HL-60/S4 treated with phorbol 12-myristate 13-acetate at 8.2 ng/mL for 4 days and 3 days (cell line): Measurements from ENCODE around the gene ARHGAP9.
"Not testable (repeated sequence)": the region's sequence is repeated elsewhere in the genome, so short reads cannot be mapped to it uniquely, and the experiment has no call there.

ENCODE experiments used
- in situ Hi-C: fragments of 300-500 bp; cut with MboI; formaldehyde crosslinking; loops from 2 replicates; pipeline ENCODE4 v1.15.0; 2022; ENCODE audit warnings: low sequenced_read_pairs

ARHGAP9 gene

GRCh38 chr12:57446292-57446960, 33.2 kb downstream of the ARHGAP9 start:
- in situ Hi-C loops: no loop called here

GRCh38 chr12:57444744-57445143, 34.9 kb downstream of the ARHGAP9 start:
- in situ Hi-C loops: no loop called here

GRCh38 chr12:57444337-57444736, 35.3 kb downstream of the ARHGAP9 start:
- in situ Hi-C loops: not testable (repeated sequence)

- in situ Hi-C loops: no loop called here
Observed at GRCh38 chr12:57441846-57442427, 37.7 kb downstream of the ARHGAP9 start.

GRCh38 chr12:57441393-57441792, 38.3 kb downstream of the ARHGAP9 start:
- in situ Hi-C loops: not testable (repeated sequence)

- in situ Hi-C loops: no loop called here
Observed at GRCh38 chr12:57439762-57440266, 39.9 kb downstream of the ARHGAP9 start.

- in situ Hi-C loops: no loop called here
Observed at GRCh38 chr12:57438400-57438799, 41.3 kb downstream of the ARHGAP9 start.

GRCh38 chr12:57435293-57435692, 44.4 kb downstream of the ARHGAP9 start:
- in situ Hi-C loops: no loop called here

- in situ Hi-C loops: no loop called here
Observed at GRCh38 chr12:57434517-57435223, 45.0 kb downstream of the ARHGAP9 start, which contains the start of gene INHBC. INHBC (plus strand) TSS chr12:57434784; CDS start chr12:57434887, 103 bp downstream.

GRCh38 chr12:57433370-57433769, 46.3 kb downstream of the ARHGAP9 start:
- in situ Hi-C loops: no loop called here

GRCh38 chr12:57431654-57432188, 47.9 kb downstream of the ARHGAP9 start:
- in situ Hi-C loops: no loop called here

- in situ Hi-C loops: no loop called here
Observed at GRCh38 chr12:57430931-57431566, 48.6 kb downstream of the ARHGAP9 start, which contains the start of gene R3HDM2. R3HDM2 (minus strand) TSS chr12:57431043; CDS start chr12:57310428, 120,615 bp downstream.

- in situ Hi-C loops: no loop called here
Observed at GRCh38 chr12:57430112-57430930, 49.3 kb downstream of the ARHGAP9 start.

- in situ Hi-C loops: no loop called here
Observed at GRCh38 chr12:57429473-57430111, 50.1 kb downstream of the ARHGAP9 start.

GRCh38 chr12:57428965-57429364, 50.7 kb downstream of the ARHGAP9 start:
- in situ Hi-C loops: no loop called here

GRCh38 chr12:57426948-57427347, 52.7 kb downstream of the ARHGAP9 start:
- in situ Hi-C loops: not testable (repeated sequence)
